Right lobe of liver (tissue), 6 donors: ENCODE measurements around the gene TCEANC. TPM values are rescaled to one million over a fixed set of nuclear protein-coding genes. Genes with fewer than 3 reads are reported as not detected.
"Not testable (repeated sequence)": the region's sequence is repeated elsewhere in the genome, so short reads cannot be mapped to it uniquely, and the experiment has no call there.

Experiments used
- ATAC-seq, 4 donors: fragments of 200-7000 bp; cut with Tn5 transposase; one replicate each; pipeline ENCODE4 v1.9.1; 2020; ENCODE audit warnings: mild to moderate bottlenecking in 4 of 4, moderate library complexity in 4 of 4
- DNase-seq, 3 donors: peaks; one replicate each; pipeline ENCODE4 v3.0.0-alpha.2; 2020
- H3K27ac ChIP-seq, 3 donors: fragments of 200-600 bp; one replicate each; pipeline ENCODE4 v1.8.0; 2022
- H3K27me3 ChIP-seq, 2 donors: fragments of 200-600 bp; one replicate each; pipeline ENCODE4 v1.8.0; 2022
- H3K36me3 ChIP-seq, 4 donors: fragments of 200-600 bp; sonication (generic) in 1 of 4; one replicate each; pipeline versions ENCODE4 v1.5.1 to v1.8.0; 2017 to 2022; ENCODE audit warnings: control low read depth in 1 of 4
- H3K4me1 ChIP-seq, 4 donors: fragments of 200-600 bp; sonication (generic) in 1 of 4; one replicate each; pipeline versions ENCODE4 v1.5.1 to v1.8.0; 2017 to 2022; ENCODE audit warnings: control low read depth in 1 of 4
- H3K4me3 ChIP-seq, 3 donors: fragments of 200-600 bp; one replicate each; pipeline ENCODE4 v1.8.0; 2022
- H3K9me3 ChIP-seq, 4 donors: fragments of 200-600 bp; sonication (generic) in 1 of 4; one replicate each; pipeline versions ENCODE4 v1.5.1 to v1.8.0; 2017 to 2022; ENCODE audit warnings: control low read depth in 1 of 4
- CTCF ChIP-seq, 4 donors: fragments of 200-600 bp in 3 of 4; fragments of 450-650 bp in 1 of 4; IDR thresholded peaks; one replicate each; pipeline versions ENCODE4 v1.5.1 to v1.8.0; 2016 to 2022; ENCODE audit warnings: antibody characterized with exemption in 4 of 4, mild to moderate bottlenecking in 2 of 4
- POLR2A ChIP-seq: fragments of 450-650 bp; IDR thresholded peaks from one replicate; pipeline ENCODE4 v1.6.1; 2017; ENCODE audit warnings: antibody characterized with exemption, mild to moderate bottlenecking
- WGBS: methylation state at CpG from one replicate; pipeline ENCODE4 v1.1.6; 2018; ENCODE audit warnings: low coverage, low lambda C conversion rate; ENCODE audit not compliant: insufficient coverage; ENCODE audit errors: missing lambda C conversion rate; 5-methylcytosine and 5-hydroxymethylcytosine counted together
- intact Hi-C, 2 donors: fragments of 100-400 bp; cut with DNase I; formaldehyde crosslinking; loops; one replicate each; pipeline versions ENCODE4 v1.11.2 to v1.14.1; 2022
- total RNA-seq, 6 experiments: library from RNA; depleted of rRNA in 2 of 6; stranded (reverse); fragments of >200 nt in 2 of 6; fragmentation: NEBNext Ultra II Directional in 3 of 6; extraction: Animal tissue kit (Norgen Biotek cat#: 25700) in 3 of 6; gene quantifications; one replicate each; pipeline versions ENCODE4 v1.1.0 to v1.2.4, GENCODE V29; 2016 to 2023
- donor health status: DM: no; HTN: yes; CAD: no.
- donor health status: DM: no; HTN: no; CAD: no.
- donor health status: DM: no; HTN: no; CAD: no.
- donor health status: DM: no; HTN: yes; CAD: no.
- donor health status: DM: no; HTN: yes; CAD: no.

The TCEANC gene
- total RNA-seq, 6 experiments from 2014 or later: 3.4 to 4.8 (median 4.1) TPM

GRCh38 chrX:13669246-13669737, 16.4 kb downstream of the TCEANC start:
- DNase-seq (peak; percentile 56 to 77 (median 67)), ATAC-seq (peak; percentile 87 to 98 (median 94))
- no peaks in the 10 kb centered on the region for H3K9me3 ChIP-seq
- no peak overlapping the region for H3K4me3 ChIP-seq
- no peaks in the 10 kb centered on the region for H3K36me3 ChIP-seq
- no peaks in the 10 kb centered on the region for H3K27me3 ChIP-seq
- 17% methylated on average over 9 of the region's 9 CpGs for WGBS
- no peak for TF ChIP-seq POLR2A
- no peak for TF ChIP-seq CTCF (IDR thresholded peaks at IDR 0.05)
- intact Hi-C loops: no loop called here
- peak overlapping the region; percentile 2 to 54 (median 37) for H3K27ac ChIP-seq
- H3K4me1 ChIP-seq: no peaks in the 10 kb centered on the region

- H3K27me3 ChIP-seq, H3K4me3 ChIP-seq, H3K36me3 ChIP-seq, DNase-seq, H3K4me1 ChIP-seq, intact Hi-C loops, ATAC-seq, H3K9me3 ChIP-seq: not testable (repeated sequence)
- WGBS: 90% methylated on average over 8 of the region's 8 CpGs
- H3K27ac ChIP-seq: peak overlapping the region in 2 of 3 donors; percentile 37 to 54
Observed at GRCh38 chrX:13669755-13670154, 16.8 kb downstream of the TCEANC start.

DNA sequence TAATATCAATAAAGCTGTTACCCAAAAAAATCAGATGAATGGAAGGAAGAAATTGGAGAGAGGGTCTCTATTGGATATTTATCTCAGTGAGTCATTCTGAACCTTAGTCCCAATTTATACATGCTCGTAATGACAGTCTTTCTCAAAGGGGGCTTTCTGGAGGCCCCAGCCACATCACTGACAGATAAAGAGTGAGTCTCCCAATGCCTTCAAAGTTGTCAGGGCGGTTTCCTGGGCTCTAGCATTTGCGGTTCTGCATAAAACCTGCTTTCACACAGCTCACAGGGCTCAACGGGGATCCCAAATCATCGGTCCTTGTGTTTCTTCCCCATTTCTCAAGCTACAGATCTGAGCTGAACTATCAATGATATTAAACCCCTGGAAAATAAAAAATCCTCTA, 17.3 kb downstream of the TCEANC start:
- DNase-seq: no peak
- no peak overlapping the region for H3K27ac ChIP-seq
- H3K4me3 ChIP-seq: no peak overlapping the region
- no peaks in the 10 kb centered on the region for H3K9me3 ChIP-seq
- no peaks in the 10 kb centered on the region for H3K36me3 ChIP-seq
- no peaks in the 10 kb centered on the region for H3K4me1 ChIP-seq
- 90% methylated on average over 5 of the region's 5 CpGs for WGBS
- TF ChIP-seq CTCF (IDR thresholded peaks at IDR 0.05) (no peak), POLR2A (no peak)
- intact Hi-C loops: no loop called here
- no peak for ATAC-seq
- no peaks in the 10 kb centered on the region for H3K27me3 ChIP-seq

DNA sequence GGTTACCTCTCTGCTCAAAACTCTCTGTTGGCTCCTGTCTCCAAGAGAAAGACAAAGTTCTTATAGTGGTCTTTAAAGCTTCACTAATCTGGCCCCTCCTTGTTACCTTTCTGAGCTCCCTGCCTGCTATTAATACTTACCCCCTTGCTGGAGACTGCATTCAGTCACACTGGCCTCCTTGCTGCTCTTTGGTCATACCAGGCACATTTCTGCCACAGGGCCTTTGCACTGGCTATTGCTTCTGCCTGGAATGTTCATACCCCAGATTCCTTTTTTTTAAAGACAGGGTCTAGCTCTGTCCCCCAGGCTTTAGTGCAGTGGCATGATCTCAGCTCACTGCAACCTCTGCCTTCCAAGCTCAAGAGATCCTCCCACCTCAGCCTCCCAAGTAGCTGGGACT, 20.1 kb downstream of the TCEANC start:
- Histone ChIP-seq H3K9me3 (no peaks in the 10 kb centered on the region), H3K4me3 (no peak overlapping the region), H3K4me1 (no peaks in the 10 kb centered on the region), H3K27me3 (no peaks in the 10 kb centered on the region), H3K36me3 (no peaks in the 10 kb centered on the region), H3K27ac (no peak overlapping the region)
- TF ChIP-seq POLR2A: no peak
- TF ChIP-seq CTCF (IDR thresholded peaks at IDR 0.05): no peak
- intact Hi-C loops: no loop called here
- DNase-seq (no peak), ATAC-seq (no peak)

DNA sequence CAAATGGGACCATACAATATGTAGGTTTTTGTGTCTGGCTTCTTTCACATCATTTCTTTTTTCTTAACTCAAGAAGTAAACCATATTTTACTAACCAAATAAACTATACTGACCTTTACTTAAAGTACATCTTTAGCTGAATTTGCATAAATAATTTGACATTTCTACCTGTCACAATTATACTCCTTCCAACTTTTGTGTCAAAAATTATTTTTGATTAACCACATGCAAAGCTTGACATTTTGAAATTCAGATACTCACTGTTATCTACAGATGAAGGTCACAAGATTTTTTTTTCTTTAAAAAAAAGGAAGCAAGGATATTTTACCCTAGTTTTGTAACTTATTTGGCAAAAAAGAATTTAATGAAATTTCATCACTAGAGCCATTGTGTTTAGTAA, 23.9 kb downstream of the TCEANC start:
- no peak for TF ChIP-seq CTCF (IDR thresholded peaks at IDR 0.05)
- TF ChIP-seq POLR2A: no peak
- H3K9me3 ChIP-seq: no peaks in the 10 kb centered on the region
- DNase-seq: no peak
- H3K27ac ChIP-seq: no peak overlapping the region
- ATAC-seq: no peak
- no peaks in the 10 kb centered on the region for H3K27me3 ChIP-seq
- H3K36me3 ChIP-seq: no peaks in the 10 kb centered on the region
- H3K4me1 ChIP-seq: no peaks in the 10 kb centered on the region
- no peak overlapping the region for H3K4me3 ChIP-seq
- intact Hi-C loops: no loop called here

DNA sequence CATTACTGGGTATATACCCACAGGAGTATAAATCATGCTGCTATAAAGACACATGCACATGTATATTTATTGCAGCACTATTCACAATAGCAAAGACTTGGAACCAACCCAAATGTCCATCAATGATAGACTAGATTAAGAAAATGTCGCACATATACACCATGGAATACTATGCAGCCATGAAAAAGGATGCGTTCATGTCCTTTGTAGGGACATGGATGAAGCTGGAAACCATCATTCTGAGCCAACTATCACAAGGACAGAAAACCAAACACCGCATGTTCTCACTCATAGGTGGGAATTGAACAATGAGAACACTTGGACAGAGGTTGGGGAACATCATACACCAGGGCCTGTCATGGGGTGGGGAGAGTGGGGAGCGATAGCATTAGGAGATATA, 26.8 kb downstream of the TCEANC start:
- ATAC-seq: not testable (repeated sequence)

More for the DNA sequence above, 26.8 kb downstream of the TCEANC start:
- H3K27ac ChIP-seq, H3K4me3 ChIP-seq, H3K27me3 ChIP-seq, intact Hi-C loops, H3K9me3 ChIP-seq, DNase-seq, H3K36me3 ChIP-seq, H3K4me1 ChIP-seq: not testable (repeated sequence)
- 88% methylated on average over 2 of the region's 4 CpGs for WGBS
